ENCODE data around the gene FSCN2. TPM values are rescaled to one million over a fixed set of nuclear protein-coding genes. Genes with fewer than 3 reads are reported as not detected.
A peak's percentile ranks its signal among the peaks of the same experiment; 100 is the strongest.

Gene FSCN2
- total and polyA plus RNA-seq, 12 donors: 0.14 to 1.3 (median 0.45) TPM; not detected in 2

DNA sequence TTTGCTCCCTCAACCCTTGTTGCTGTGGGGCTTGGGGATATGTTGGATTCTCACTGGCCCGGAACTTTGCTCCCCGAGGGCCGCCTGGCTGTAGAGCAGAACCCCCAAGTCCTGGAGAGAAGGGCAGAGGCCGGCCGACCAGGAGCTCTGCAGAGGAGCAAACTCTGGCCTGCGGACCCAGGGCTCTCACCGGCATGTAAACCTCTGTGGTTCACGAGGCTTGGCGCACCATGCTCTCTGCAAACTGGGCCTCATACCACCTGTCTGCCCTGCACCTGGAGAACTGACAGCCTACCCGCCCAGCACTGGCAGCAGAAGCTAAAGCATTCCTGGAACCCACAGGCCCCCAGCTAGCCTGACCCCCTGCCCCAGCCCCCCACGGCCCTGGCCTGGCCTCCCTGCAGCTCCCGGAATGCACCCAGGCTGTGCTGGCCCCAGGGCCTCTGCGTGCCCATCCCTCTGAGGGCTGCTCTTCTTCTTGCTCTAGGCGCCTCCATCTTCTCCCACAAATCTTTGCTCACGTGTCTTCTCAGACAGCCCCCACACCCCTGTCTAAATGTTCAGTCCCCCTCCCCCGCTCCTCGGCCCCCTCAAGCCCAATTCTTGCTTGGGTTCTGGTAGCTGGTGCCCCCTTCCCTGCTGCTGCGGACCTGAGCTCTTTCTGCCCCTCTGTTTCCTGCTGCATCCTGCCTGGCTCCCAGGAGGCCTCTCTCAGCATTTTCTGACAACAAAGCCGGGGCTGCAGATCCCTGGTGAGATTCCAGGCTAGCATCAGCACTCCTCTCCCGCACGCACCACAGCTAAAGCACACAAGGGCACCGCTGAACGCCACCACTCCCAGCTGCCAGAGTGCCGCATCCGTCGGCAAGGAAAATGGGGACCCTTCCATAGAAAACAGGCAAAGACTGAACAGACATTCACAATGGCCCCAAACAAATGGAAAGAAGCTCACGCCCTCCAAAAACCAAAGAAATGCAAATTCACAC is 38.9 kb upstream of the FSCN2 start:
- H3K4me3 ChIP-seq: peak overlapping the region in 2 of 10 donors; percentile 78 to 82
- peaks cover 0 to 7% (median 0%) of the 10 kb centered on the region in 7 donors for H3K27me3 ChIP-seq
- ATAC-seq: no peak
- TF ChIP-seq, protein P1, sequence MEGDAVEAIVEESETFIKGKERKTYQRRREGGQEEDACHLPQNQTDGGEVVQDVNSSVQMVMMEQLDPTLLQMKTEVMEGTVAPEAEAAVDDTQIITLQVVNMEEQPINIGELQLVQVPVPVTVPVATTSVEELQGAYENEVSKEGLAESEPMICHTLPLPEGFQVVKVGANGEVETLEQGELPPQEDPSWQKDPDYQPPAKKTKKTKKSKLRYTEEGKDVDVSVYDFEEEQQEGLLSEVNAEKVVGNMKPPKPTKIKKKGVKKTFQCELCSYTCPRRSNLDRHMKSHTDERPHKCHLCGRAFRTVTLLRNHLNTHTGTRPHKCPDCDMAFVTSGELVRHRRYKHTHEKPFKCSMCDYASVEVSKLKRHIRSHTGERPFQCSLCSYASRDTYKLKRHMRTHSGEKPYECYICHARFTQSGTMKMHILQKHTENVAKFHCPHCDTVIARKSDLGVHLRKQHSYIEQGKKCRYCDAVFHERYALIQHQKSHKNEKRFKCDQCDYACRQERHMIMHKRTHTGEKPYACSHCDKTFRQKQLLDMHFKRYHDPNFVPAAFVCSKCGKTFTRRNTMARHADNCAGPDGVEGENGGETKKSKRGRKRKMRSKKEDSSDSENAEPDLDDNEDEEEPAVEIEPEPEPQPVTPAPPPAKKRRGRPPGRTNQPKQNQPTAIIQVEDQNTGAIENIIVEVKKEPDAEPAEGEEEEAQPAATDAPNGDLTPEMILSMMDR (IDR thresholded peaks at IDR 0.05): no peak
- DNase-seq: no peak
- H3K36me3 ChIP-seq: no peaks in the 10 kb centered on the region
- H3K9me3 ChIP-seq: no peaks in the 10 kb centered on the region
- peaks cover 6 to 36% (median 26%) of the 10 kb centered on the region in 9 donors for H3K4me1 ChIP-seq
- intact Hi-C loops (cut with DNase I): loop anchor here in 4 of 10 donors (10.0 kb wide), 3 partner anchors 85 to 345 kb away; partner anchors contain the start of gene SLC38A10 (in 2 of the 4)
- 67 to 74% methylated on average over 27 of the region's 27 CpGs for WGBS, 2 donors
- H3K27ac ChIP-seq: peak overlapping the region in 1 of 10 donors; percentile 96

DNA sequence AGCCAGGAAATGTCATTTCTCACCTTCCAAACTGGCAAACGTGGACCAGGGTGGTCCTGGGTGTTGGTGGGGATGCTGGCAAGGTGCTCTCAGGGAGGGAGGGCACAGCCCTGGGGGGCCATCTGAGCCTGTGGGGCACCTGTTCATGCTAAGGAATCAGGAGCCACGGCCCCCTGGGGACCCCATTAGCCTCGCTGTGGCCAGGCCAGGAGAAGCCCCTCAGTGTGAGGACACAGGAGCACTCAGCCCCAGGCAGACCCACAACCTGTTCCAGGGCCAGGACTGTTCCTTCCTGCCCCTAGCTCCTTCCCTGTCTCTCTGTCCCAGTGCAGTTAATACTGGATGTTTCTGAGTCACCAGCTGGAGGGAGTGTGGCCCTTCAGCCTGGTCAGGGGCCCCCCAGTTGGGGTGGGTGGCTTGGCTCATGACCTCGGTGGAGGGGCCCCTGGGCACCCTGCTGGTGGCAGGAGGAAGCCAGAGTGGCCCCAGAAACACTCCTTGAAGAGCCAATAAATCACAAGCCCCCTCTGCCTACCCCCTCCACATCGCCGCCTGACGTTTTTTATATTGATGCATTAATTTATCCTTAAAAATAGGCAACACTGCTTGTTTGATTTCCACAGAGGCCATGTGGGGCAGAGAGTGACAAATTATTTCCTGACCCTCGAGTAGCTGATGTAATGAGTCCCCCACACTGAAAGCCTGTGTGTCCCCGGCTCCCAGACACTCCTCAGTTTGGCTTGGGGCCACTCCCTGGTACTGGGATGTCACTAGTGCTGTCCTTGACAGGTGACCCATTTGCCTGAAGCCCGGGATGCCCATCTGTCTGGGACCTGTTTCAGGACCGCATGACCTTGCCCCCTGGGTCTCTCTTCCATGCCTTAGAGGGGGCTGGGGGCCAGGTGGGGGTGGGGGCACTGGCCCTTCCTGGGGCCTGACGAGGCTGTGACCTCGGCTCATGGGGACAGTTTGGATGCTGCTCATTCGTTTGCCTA is 37.9 kb upstream of the FSCN2 start:
- intact Hi-C loops (cut with DNase I): loop anchor here in 4 of 10 donors (10.0 kb wide), 3 partner anchors 85 to 345 kb away; partner anchors contain the start of gene SLC38A10 (in 2 of the 4)
- peaks cover 0 to 7% (median 0%) of the 10 kb centered on the region in 7 donors for H3K27me3 ChIP-seq
- H3K4me3 ChIP-seq: no peak overlapping the region
- WGBS, 2 donors: 70 to 73% methylated on average over 14 of the region's 14 CpGs
- TF ChIP-seq, protein P1 (IDR thresholded peaks at IDR 0.05): no peak
- no peaks in the 10 kb centered on the region for H3K36me3 ChIP-seq
- no peak overlapping the region for H3K27ac ChIP-seq
- DNase-seq: peak in 1 of 2 donors; percentile 7
- no peaks in the 10 kb centered on the region for H3K9me3 ChIP-seq
- no peak for ATAC-seq
- peaks cover 6 to 30% (median 24%) of the 10 kb centered on the region in 9 donors for H3K4me1 ChIP-seq

DNA sequence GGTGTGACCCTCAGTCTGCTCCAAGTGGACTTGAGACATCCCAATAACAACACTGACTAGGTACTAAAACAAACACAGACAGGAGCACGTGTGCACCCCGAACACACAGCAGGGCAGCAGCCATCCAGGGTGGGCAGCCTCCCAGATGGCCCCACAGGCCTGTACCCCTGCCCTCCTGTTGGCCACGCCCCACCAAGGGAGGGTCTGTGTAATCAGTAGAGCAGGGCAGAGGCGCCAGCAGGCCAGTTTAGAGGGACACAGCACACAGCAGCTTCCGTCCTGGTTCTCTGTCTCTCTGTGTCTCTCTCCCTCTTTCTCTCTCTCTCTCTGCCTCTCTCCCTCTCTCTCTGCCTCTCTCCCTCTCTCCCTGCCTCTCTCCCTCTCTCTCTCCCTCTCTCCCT is 37.0 kb upstream of the FSCN2 start:
- ATAC-seq (no peak), DNase-seq (peak in 1 of 2 donors; percentile 8)
- Histone ChIP-seq H3K27ac (no peak overlapping the region), H3K27me3 (peaks cover 0 to 7% (median 0%) of the 10 kb centered on the region in 7 donors), H3K36me3 (no peaks in the 10 kb centered on the region), H3K9me3 (no peaks in the 10 kb centered on the region), H3K4me1 (peaks cover 6 to 30% (median 24%) of the 10 kb centered on the region in 9 donors), H3K4me3 (no peak overlapping the region)
- intact Hi-C loops (cut with DNase I): no loop called here
- 52 to 56% methylated on average over 5 of the region's 5 CpGs for WGBS, 2 donors
- TF ChIP-seq, protein P1 (IDR thresholded peaks at IDR 0.05): no peak
